Measurements from ENCODE around the gene PDZRN3. TPM values are rescaled to one million over a fixed set of nuclear protein-coding genes. Genes with fewer than 3 reads are reported as not detected.

PDZRN3 gene
- total RNA-seq, 1 donor from 2014 or later, result 3.4 TPM

GRCh38 chr3:73581134-73581846, 43.5 kb downstream of the PDZRN3 start:
- Histone ChIP-seq H3K9ac (no peak overlapping the region), H3K9me3 (ENCODE audit: low read depth) (no peaks in the 10 kb centered on the region), H3K4me3 (no peak overlapping the region), H3K27me3 (no peaks in the 10 kb centered on the region), H3K27ac (no peak overlapping the region), H3F3A (ENCODE audit: low read depth) (no peaks in the 10 kb centered on the region), H2AFZ (replicated peaks) (no peak overlapping the region), H3K4me1 (no peaks in the 10 kb centered on the region), H3K79me2 (ENCODE audit: low read depth) (no peaks in the 10 kb centered on the region), H4K20me1 (ENCODE audit: low read depth) (no peaks in the 10 kb centered on the region), H3K36me3 (no peaks in the 10 kb centered on the region), H3K4me2 (no peak overlapping the region)
- Mint-ChIP-seq H3K36me3 (peaks cover 2% of the 10 kb centered on the region), H3K4me1 (peaks cover 4% of the 10 kb centered on the region), H3K9me3 (peaks cover 2% of the 10 kb centered on the region), H3K4me3 (no peak overlapping the region), H3K27me3 (ENCODE audit: insufficient read depth, low read depth) (peaks cover under 1% of the 10 kb centered on the region), H3K27ac (no peak overlapping the region)
- TF ChIP-seq EZH2phosphoT487 (IDR thresholded peaks at IDR 0.05), result no peak
- no peak for TF ChIP-seq EZH2 (IDR thresholded peaks at IDR 0.05)
- TF ChIP-seq CTCF (IDR thresholded peaks at IDR 0.05), result no peak
- DNase-seq (ENCODE audit: low spot score), result no peak

- H3K27me3 Mint-ChIP-seq (ENCODE audit: insufficient read depth, low read depth), result no peaks in the 10 kb centered on the region
- Histone ChIP-seq H3K79me2 (ENCODE audit: low read depth) (no peaks in the 10 kb centered on the region), H3K36me3 (no peaks in the 10 kb centered on the region)
These were observed 44.4 kb downstream of the PDZRN3 start for GRCh38 chr3:73580343-73580742.

GRCh38 chr3:73577704-73578103, 47.0 kb downstream of the PDZRN3 start:
- no peaks in the 10 kb centered on the region for H3F3A ChIP-seq (ENCODE audit: low read depth)
- TF ChIP-seq CTCF (IDR thresholded peaks at IDR 0.05) (no peak), EZH2phosphoT487 (IDR thresholded peaks at IDR 0.05) (no peak), EZH2 (IDR thresholded peaks at IDR 0.05) (no peak)
- Mint-ChIP-seq H3K36me3 (peaks cover 2% of the 10 kb centered on the region), H3K27ac (no peak overlapping the region), H3K27me3 (ENCODE audit: insufficient read depth, low read depth) (no peaks in the 10 kb centered on the region), H3K4me1 (no peaks in the 10 kb centered on the region), H3K9me3 (peaks cover 2% of the 10 kb centered on the region), H3K4me3 (no peak overlapping the region)
- peaks cover 1% of the 10 kb centered on the region for H3K4me1 ChIP-seq
- no peaks in the 10 kb centered on the region for H3K36me3 ChIP-seq
- DNase-seq (ENCODE audit: low spot score), result no peak
- no peak overlapping the region for H2AFZ ChIP-seq (replicated peaks)
- no peak overlapping the region for H3K4me2 ChIP-seq
- no peaks in the 10 kb centered on the region for H3K79me2 ChIP-seq (ENCODE audit: low read depth)
- no peak overlapping the region for H3K27ac ChIP-seq
- H3K4me3 ChIP-seq, result no peak overlapping the region
- no peaks in the 10 kb centered on the region for H3K27me3 ChIP-seq
- no peak overlapping the region for H3K9ac ChIP-seq
- no peaks in the 10 kb centered on the region for H3K9me3 ChIP-seq (ENCODE audit: low read depth)
- H4K20me1 ChIP-seq (ENCODE audit: low read depth), result no peaks in the 10 kb centered on the region

More at GRCh38 chr3:73580343-73580742, 44.4 kb downstream of the PDZRN3 start:
- no peak overlapping the region for H3K9ac ChIP-seq
- Mint-ChIP-seq H3K9me3 (peaks cover 2% of the 10 kb centered on the region), H3K4me3 (no peak overlapping the region), H3K4me1 (peaks cover 3% of the 10 kb centered on the region), H3K36me3 (peaks cover 2% of the 10 kb centered on the region), H3K27ac (no peak overlapping the region)
- H3K4me2 ChIP-seq, result no peak overlapping the region
- no peak for DNase-seq (ENCODE audit: low spot score)
- no peak for TF ChIP-seq CTCF (IDR thresholded peaks at IDR 0.05)
- TF ChIP-seq EZH2 (IDR thresholded peaks at IDR 0.05), result no peak
- TF ChIP-seq EZH2phosphoT487 (IDR thresholded peaks at IDR 0.05), result no peak
- H3K4me1 ChIP-seq, result no peaks in the 10 kb centered on the region
- H4K20me1 ChIP-seq (ENCODE audit: low read depth), result no peaks in the 10 kb centered on the region
- H2AFZ ChIP-seq (replicated peaks), result no peak overlapping the region
- H3K27ac ChIP-seq, result no peak overlapping the region
- no peaks in the 10 kb centered on the region for H3K27me3 ChIP-seq
- H3F3A ChIP-seq (ENCODE audit: low read depth), result no peaks in the 10 kb centered on the region
- no peaks in the 10 kb centered on the region for H3K9me3 ChIP-seq (ENCODE audit: low read depth)
- no peak overlapping the region for H3K4me3 ChIP-seq
